ENCODE data around the gene GLI1. TPM values are rescaled to one million over a fixed set of nuclear protein-coding genes. Genes with fewer than 3 reads are reported as not detected.

GLI1 gene
- total RNA-seq, 2 experiments from 2014 or later: 0.31 to 0.85 TPM

DNA sequence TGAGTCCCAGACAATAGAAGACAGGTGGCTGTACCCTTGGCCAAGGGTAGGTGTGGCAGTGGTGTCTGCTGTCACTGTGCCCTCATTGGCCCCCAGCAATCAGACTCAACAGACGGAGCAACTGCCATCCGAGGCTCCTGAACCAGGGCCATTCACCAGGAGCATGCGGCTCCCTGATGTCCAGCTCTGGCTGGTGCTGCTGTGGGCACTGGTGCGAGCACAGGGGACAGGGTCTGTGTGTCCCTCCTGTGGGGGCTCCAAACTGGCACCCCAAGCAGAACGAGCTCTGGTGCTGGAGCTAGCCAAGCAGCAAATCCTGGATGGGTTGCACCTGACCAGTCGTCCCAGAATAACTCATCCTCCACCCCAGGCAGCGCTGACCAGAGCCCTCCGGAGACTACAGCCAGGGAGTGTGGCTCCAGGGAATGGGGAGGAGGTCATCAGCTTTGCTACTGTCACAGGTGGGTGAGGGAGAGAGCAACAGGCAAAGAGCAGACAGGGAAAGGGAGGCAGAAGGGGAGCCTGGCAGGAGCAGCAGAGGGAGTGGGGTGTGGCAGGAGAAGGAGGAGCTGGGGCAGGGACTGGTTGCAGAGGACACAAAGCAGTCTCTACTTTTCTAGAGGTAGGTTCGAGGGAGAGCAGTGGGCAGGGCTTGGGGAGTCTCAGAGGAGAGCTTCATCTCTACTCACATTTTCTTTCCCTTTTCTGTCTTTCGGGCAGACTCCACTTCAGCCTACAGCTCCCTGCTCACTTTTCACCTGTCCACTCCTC is 4.0 kb upstream of the GLI1 start:
- intact Hi-C loops (cut with DNase I, micrococcal nuclease): loop anchor here (2.0 to 10.0 kb wide), 3 partner anchors 21 to 191 kb away; partner anchors contain the start of gene INHBC (in 1 of the 2)
- no peak overlapping the region for H3K4me3 Mint-ChIP-seq
- H3K27ac ChIP-seq (ENCODE audit: low read depth in 1 of 2, low read length in 2 of 2): no peak overlapping the region

DNA sequence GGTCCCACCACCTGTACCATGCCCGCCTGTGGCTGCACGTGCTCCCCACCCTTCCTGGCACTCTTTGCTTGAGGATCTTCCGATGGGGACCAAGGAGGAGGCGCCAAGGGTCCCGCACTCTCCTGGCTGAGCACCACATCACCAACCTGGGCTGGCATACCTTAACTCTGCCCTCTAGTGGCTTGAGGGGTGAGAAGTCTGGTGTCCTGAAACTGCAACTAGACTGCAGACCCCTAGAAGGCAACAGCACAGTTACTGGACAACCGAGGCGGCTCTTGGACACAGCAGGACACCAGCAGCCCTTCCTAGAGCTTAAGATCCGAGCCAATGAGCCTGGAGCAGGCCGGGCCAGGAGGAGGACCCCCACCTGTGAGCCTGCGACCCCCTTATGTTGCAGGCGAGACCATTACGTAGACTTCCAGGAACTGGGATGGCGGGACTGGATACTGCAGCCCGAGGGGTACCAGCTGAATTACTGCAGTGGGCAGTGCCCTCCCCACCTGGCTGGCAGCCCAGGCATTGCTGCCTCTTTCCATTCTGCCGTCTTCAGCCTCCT is 3.4 kb upstream of the GLI1 start:
- Histone ChIP-seq H3K4me1 (ENCODE audit: insufficient read depth, low read length) (peaks cover 40% of the 10 kb centered on the region), H3K27me3 (ENCODE audit: control insufficient read depth in 1 of 2, insufficient read depth in 2 of 2, low read length in 2 of 2) (peaks cover 6 to 10% of the 10 kb centered on the region in 2 experiments), H3K36me3 (ENCODE audit: insufficient read depth, low read length) (no peaks in the 10 kb centered on the region), H3K27ac (ENCODE audit: low read depth in 1 of 2, low read length in 2 of 2) (no peak overlapping the region), H3K9me3 (ENCODE audit: control insufficient read depth in 1 of 2, insufficient read depth in 1 of 2, low read length in 2 of 2) (no peaks in the 10 kb centered on the region), H3K4me3 (ENCODE audit: low read length) (no peak overlapping the region)
- TF ChIP-seq, protein P1, sequence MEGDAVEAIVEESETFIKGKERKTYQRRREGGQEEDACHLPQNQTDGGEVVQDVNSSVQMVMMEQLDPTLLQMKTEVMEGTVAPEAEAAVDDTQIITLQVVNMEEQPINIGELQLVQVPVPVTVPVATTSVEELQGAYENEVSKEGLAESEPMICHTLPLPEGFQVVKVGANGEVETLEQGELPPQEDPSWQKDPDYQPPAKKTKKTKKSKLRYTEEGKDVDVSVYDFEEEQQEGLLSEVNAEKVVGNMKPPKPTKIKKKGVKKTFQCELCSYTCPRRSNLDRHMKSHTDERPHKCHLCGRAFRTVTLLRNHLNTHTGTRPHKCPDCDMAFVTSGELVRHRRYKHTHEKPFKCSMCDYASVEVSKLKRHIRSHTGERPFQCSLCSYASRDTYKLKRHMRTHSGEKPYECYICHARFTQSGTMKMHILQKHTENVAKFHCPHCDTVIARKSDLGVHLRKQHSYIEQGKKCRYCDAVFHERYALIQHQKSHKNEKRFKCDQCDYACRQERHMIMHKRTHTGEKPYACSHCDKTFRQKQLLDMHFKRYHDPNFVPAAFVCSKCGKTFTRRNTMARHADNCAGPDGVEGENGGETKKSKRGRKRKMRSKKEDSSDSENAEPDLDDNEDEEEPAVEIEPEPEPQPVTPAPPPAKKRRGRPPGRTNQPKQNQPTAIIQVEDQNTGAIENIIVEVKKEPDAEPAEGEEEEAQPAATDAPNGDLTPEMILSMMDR (IDR thresholded peaks at IDR 0.05): peak; percentile 56
- ATAC-seq (ENCODE audit: poor library complexity): no peak
- peak overlapping the region; percentile 49 for H3K4me3 Mint-ChIP-seq
- CTCF ChIA-PET: interaction anchor here (0.7 to 1.3 kb wide), 5 partner anchors 9 to 177 kb away, joined by 3 to 5 read pairs (median 3); partner anchors contain the start of gene B4GALNT1
- H3K27me3 Mint-ChIP-seq: peaks cover 14% of the 10 kb centered on the region
- no peaks in the 10 kb centered on the region for H3K9me3 Mint-ChIP-seq
- intact Hi-C loops (cut with DNase I, micrococcal nuclease): loop anchor here (2.0 to 10.0 kb wide), 2 partner anchors 27 to 191 kb away; no protein-coding TSS in a partner anchor
- H3K4me1 Mint-ChIP-seq (ENCODE audit: low read depth): peaks cover 34% of the 10 kb centered on the region
- H3K36me3 Mint-ChIP-seq (ENCODE audit: low read depth): peaks cover 8% of the 10 kb centered on the region
- peak in 8 of 14 experiments; percentile 28 to 75 (median 48) for DNase-seq
- no peak overlapping the region for H3K27ac Mint-ChIP-seq
- POLR2A ChIA-PET: interaction anchor here (1.1 kb wide), 1 partner anchor 21 kb away, joined by 3 read pairs; no protein-coding TSS in a partner anchor

More for the DNA sequence above, 4.0 kb upstream of the GLI1 start:
- POLR2A ChIA-PET: interaction anchor here (0.8 to 1.1 kb wide), 2 partner anchors 22 to 26 kb away, joined by 3 to 4 read pairs; no protein-coding TSS in a partner anchor
- peaks cover 0 to 4% of the 10 kb centered on the region in 2 experiments for H3K27me3 ChIP-seq (ENCODE audit: control insufficient read depth in 1 of 2, insufficient read depth in 2 of 2, low read length in 2 of 2)
- Mint-ChIP-seq H3K9me3 (no peaks in the 10 kb centered on the region), H3K4me1 (ENCODE audit: low read depth) (peaks cover 27% of the 10 kb centered on the region), H3K27me3 (peaks cover 11% of the 10 kb centered on the region), H3K36me3 (ENCODE audit: low read depth) (peaks cover 8% of the 10 kb centered on the region), H3K27ac (no peak overlapping the region)
- DNase-seq: no peak
- H3K9me3 ChIP-seq (ENCODE audit: control insufficient read depth in 1 of 2, insufficient read depth in 1 of 2, low read length in 2 of 2): no peaks in the 10 kb centered on the region
- CTCF ChIA-PET: interaction anchor here (0.7 to 1.3 kb wide), 5 partner anchors 10 to 177 kb away, joined by 3 to 5 read pairs (median 3); partner anchors contain the start of gene B4GALNT1
- no peak overlapping the region for H3K4me3 ChIP-seq (ENCODE audit: low read length)
- H3K4me1 ChIP-seq (ENCODE audit: insufficient read depth, low read length): peaks cover 33% of the 10 kb centered on the region
- TF ChIP-seq, protein P1 (IDR thresholded peaks at IDR 0.05): no peak
- ATAC-seq (ENCODE audit: poor library complexity): no peak
- no peaks in the 10 kb centered on the region for H3K36me3 ChIP-seq (ENCODE audit: insufficient read depth, low read length)

DNA sequence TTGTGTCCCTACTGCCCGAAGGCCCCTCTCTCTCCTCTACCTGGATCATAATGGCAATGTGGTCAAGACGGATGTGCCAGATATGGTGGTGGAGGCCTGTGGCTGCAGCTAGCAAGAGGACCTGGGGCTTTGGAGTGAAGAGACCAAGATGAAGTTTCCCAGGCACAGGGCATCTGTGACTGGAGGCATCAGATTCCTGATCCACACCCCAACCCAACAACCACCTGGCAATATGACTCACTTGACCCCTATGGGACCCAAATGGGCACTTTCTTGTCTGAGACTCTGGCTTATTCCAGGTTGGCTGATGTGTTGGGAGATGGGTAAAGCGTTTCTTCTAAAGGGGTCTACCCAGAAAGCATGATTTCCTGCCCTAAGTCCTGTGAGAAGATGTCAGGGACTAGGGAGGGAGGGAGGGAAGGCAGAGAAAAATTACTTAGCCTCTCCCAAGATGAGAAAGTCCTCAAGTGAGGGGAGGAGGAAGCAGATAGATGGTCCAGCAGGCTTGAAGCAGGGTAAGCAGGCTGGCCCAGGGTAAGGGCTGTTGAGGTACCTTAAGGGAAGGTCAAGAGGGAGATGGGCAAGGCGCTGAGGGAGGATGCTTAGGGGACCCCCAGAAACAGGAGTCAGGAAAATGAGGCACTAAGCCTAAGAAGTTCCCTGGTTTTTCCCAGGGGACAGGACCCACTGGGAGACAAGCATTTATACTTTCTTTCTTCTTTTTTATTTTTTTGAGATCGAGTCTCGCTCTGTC is 2.7 kb upstream of the GLI1 start:
- ChIA-PET POLR2A (no interaction called here), CTCF (interaction anchor here (1.2 kb wide), 1 partner anchor 25 kb away, joined by 3 read pairs; no protein-coding TSS in a partner anchor)
- Histone ChIP-seq H3K9me3 (ENCODE audit: control insufficient read depth in 1 of 2, insufficient read depth in 1 of 2, low read length in 2 of 2) (no peaks in the 10 kb centered on the region), H3K36me3 (ENCODE audit: insufficient read depth, low read length) (no peaks in the 10 kb centered on the region), H3K27me3 (ENCODE audit: control insufficient read depth in 1 of 2, insufficient read depth in 2 of 2, low read length in 2 of 2) (peaks cover 9 to 11% of the 10 kb centered on the region in 2 experiments), H3K4me1 (ENCODE audit: insufficient read depth, low read length) (peaks cover 47% of the 10 kb centered on the region), H3K4me3 (ENCODE audit: low read length) (no peak overlapping the region), H3K27ac (ENCODE audit: low read depth in 1 of 2, low read length in 2 of 2) (no peak overlapping the region)
- Mint-ChIP-seq H3K27me3 (peaks cover 19% of the 10 kb centered on the region), H3K9me3 (no peaks in the 10 kb centered on the region), H3K4me3 (peak overlapping the region; percentile 25), H3K36me3 (ENCODE audit: low read depth) (peaks cover 8% of the 10 kb centered on the region), H3K4me1 (ENCODE audit: low read depth) (peaks cover 41% of the 10 kb centered on the region), H3K27ac (no peak overlapping the region)
- ATAC-seq (ENCODE audit: poor library complexity) (no peak), DNase-seq (no peak)
- TF ChIP-seq, protein P1 (IDR thresholded peaks at IDR 0.05): no peak
- intact Hi-C loops (cut with DNase I, micrococcal nuclease): loop anchor here (2.0 to 10.0 kb wide), 2 partner anchors 28 to 192 kb away; no protein-coding TSS in a partner anchor

Measured in CD4-positive, alpha-beta T cell (primary cell).